HepG2 (cell line): ENCODE measurements around the gene BFAR. TPM values are rescaled to one million over a fixed set of nuclear protein-coding genes. Genes with fewer than 3 reads are reported as not detected.

Source experiments
- ATAC-seq: fragments of 200-7000 bp; cut with Tn5 transposase; 3 replicates; pipeline ENCODE4 v1.9.1; 2020; ENCODE audit warnings: mild to moderate bottlenecking, moderate library complexity
- BruUV-seq: library from RNA; stranded (reverse); fragments of 400-500 nt; replicated peaks from 2 replicates; lab custom pipeline; 2021; lab: Mats Ljungman, UMichigan
- CTCF ChIA-PET: fragments of 300-600 bp; formaldehyde crosslinking; extraction: SDS; loops from one replicate; lab custom pipeline; 2021; ENCODE audit warnings: low total read pairs, inconsistent platforms, low intra/inter-chr PET ratio; lab: Yijun Ruan, JAX
- POLR2A ChIA-PET: fragments of 350-600 bp; sonication (Branson Sonifier 250); formaldehyde crosslinking; loops from one replicate; lab custom pipeline; 2020; ENCODE audit warnings: antibody characterized with exemption, inconsistent platforms; lab: Yijun Ruan, JAX
- DNase-seq: peaks from one replicate; pipeline ENCODE4 v3.0.0-alpha.2; 2015; ENCODE audit warnings: low spot score
- FAIRE-seq: peaks from 3 replicates; lab custom pipeline; 2011; peaks lifted over from hg19 to GRCh38; lab: Jason Lieb, UNC
- H2AFZ ChIP-seq: one replicate; pipeline ENCODE4 v1.6.1; 2011; ENCODE audit warnings: low read length, inconsistent platforms
- H3K27ac ChIP-seq: fragments of 300-600 bp; 3 replicates; pipeline ENCODE4 v1.8.0; 2011; ENCODE audit warnings: mixed run types, mild to moderate bottlenecking, mixed read lengths, low read length, inconsistent platforms; ENCODE audit not compliant: insufficient read depth; ENCODE audit errors: extremely low read length
- H3K27me3 ChIP-seq, 2 experiments: fragments of 200-600 bp in 1 of 2; 2 replicates in 1 of 2; 3 replicates in 1 of 2; pipeline versions ENCODE4 v1.6.0 to v1.8.0; 2011; ENCODE audit warnings: low read length in 2 of 2, mild to moderate bottlenecking in 2 of 2, moderate library complexity in 2 of 2, inconsistent platforms in 1 of 2; ENCODE audit not compliant: insufficient read depth in 2 of 2, control insufficient read depth in 1 of 2
- H3K36me3 ChIP-seq, 2 experiments: fragments of 200-600 bp in 1 of 2; replicated peaks in 1 of 2; 2 replicates in 1 of 2; 3 replicates in 1 of 2; pipeline versions ENCODE4 v1.5.1 to v1.8.0; 2011; ENCODE audit warnings: low read length in 2 of 2, inconsistent platforms in 1 of 2; ENCODE audit not compliant: insufficient read depth in 2 of 2, control insufficient read depth in 1 of 2
- H3K4me1 ChIP-seq: 2 replicates; pipeline ENCODE4 v1.5.1; 2012; ENCODE audit warnings: low read length, inconsistent platforms; ENCODE audit not compliant: insufficient read depth
- H3K4me2 ChIP-seq: 2 replicates; pipeline ENCODE4 v1.6.0; 2011; ENCODE audit warnings: low read depth, low read length, inconsistent platforms
- H3K4me3 ChIP-seq, 3 experiments: fragments of 200-600 bp in 1 of 3; sonication (generic), shearing (Covaris generic) in 1 of 3; replicated peaks in 1 of 3; 2 replicates each; pipeline ENCODE4 v1.5.1; 2011 to 2016; ENCODE audit warnings: low read length in 3 of 3, inconsistent platforms in 2 of 3, low read depth in 2 of 3, mild to moderate bottlenecking in 2 of 3, control low read depth in 1 of 3, mixed read lengths in 1 of 3; ENCODE audit not compliant: insufficient read depth in 1 of 3
- H3K79me2 ChIP-seq: one replicate; pipeline ENCODE4 v1.6.1; 2011; ENCODE audit warnings: low read length, inconsistent platforms; ENCODE audit not compliant: insufficient read depth
- H3K9ac ChIP-seq: 2 replicates; pipeline ENCODE4 v1.6.0; 2011; ENCODE audit warnings: mild to moderate bottlenecking, low read depth, low read length, inconsistent platforms; ENCODE audit not compliant: insufficient read depth
- H3K9me3 ChIP-seq: 2 replicates; pipeline ENCODE4 v1.5.1; 2012; ENCODE audit warnings: mild to moderate bottlenecking, low read length
- H4K20me1 ChIP-seq: 2 replicates; pipeline ENCODE4 v1.6.0; 2011; ENCODE audit warnings: inconsistent platforms, mild to moderate bottlenecking, low read length, moderate library complexity; ENCODE audit not compliant: insufficient read depth
- HBP1 ChIP-seq: IDR thresholded peaks from 2 replicates; pipeline ENCODE4 v1.6.1; 2016; ENCODE audit warnings: low read depth, control low read depth
- RXRB ChIP-seq: IDR thresholded peaks from 2 replicates; pipeline ENCODE4 v1.6.1; 2016; ENCODE audit warnings: borderline replicate concordance, missing genetic modification reagents, missing compliant biosample characterization
- TOE1 ChIP-seq: sonication (generic); formaldehyde crosslinking; IDR thresholded peaks from 2 replicates; pipeline ENCODE4 v1.4.0; 2020; ENCODE audit warnings: mild to moderate bottlenecking, missing genetic modification reagents
- ZBTB46 ChIP-seq: sonication (generic); formaldehyde crosslinking; IDR thresholded peaks from 2 replicates; pipeline ENCODE4 v1.4.0; 2020; ENCODE audit warnings: mild to moderate bottlenecking, missing genetic modification reagents, borderline replicate concordance
- ZFP91 ChIP-seq: sonication (generic); formaldehyde crosslinking; IDR thresholded peaks from 2 replicates; pipeline ENCODE4 v1.9.0; 2022; ENCODE audit warnings: missing genetic modification reagents, mild to moderate bottlenecking, borderline replicate concordance
- ZNF558 ChIP-seq: sonication (generic); formaldehyde crosslinking; IDR thresholded peaks from 2 replicates; pipeline ENCODE4 v1.9.0; 2022; ENCODE audit warnings: mild to moderate bottlenecking, missing genetic modification reagents, borderline replicate concordance
- ZNF776 ChIP-seq: sonication (generic); formaldehyde crosslinking; IDR thresholded peaks from 2 replicates; pipeline ENCODE4 v1.4.0; 2020; ENCODE audit warnings: mild to moderate bottlenecking, missing genetic modification reagents
- WGBS: methylation state at CpG from one replicate; pipeline ENCODE4 v1.1.6; 2017; ENCODE audit warnings: low lambda C conversion rate; 5-methylcytosine and 5-hydroxymethylcytosine counted together
- in situ Hi-C: cut with HindIII; loops from 2 replicates; pipeline ENCODE4 v1.10.0; 2017; ENCODE audit warnings: low pct_unique_long_range_greater_than_20kb; ENCODE audit not compliant: extremely low pct_ligation_motif_present
- intact Hi-C: fragments of 100-400 bp; cut with micrococcal nuclease; formaldehyde crosslinking; loops from one replicate; pipeline ENCODE4 v1.10.0; 2022; ENCODE audit not compliant: unreplicated experiment
- polyA plus RNA-seq, 8 experiments: library from polyadenylated mRNA; depleted of rRNA in 3 of 8; stranded (reverse) in 7 of 8; unstranded in 1 of 8; fragments of >200 nt; fragmentation: Illumina TruSeq in 4 of 8; extraction: Trizol in 4 of 8; gene quantifications; 2 replicates each; pipeline versions ENCODE4 v1.2.1 to v1.2.3, GENCODE V29; 2011 to 2016; ENCODE audit warnings: low read depth in 4 of 8, missing spikeins in 1 of 8, mixed read lengths in 1 of 8; ENCODE audit not compliant: insufficient read depth in 1 of 8
- total RNA-seq, 5 experiments: library from RNA; depleted of rRNA; stranded (reverse); fragments of >200 nt; fragmentation: Illumina TruSeq; extraction: Trizol; gene quantifications; 2 replicates each; pipeline ENCODE4 v1.2.3, GENCODE V29; 2016; ENCODE audit warnings: low read depth in 1 of 5

BFAR gene
- total and polyA plus RNA-seq, 2 of the 13 experiments (the other 11 are each of a cell fraction or from before 2014, with no cell fraction given), result 96.9 to 120 TPM

GRCh38 chr16:14586637-14587305, 46.0 kb upstream of the BFAR start:
- Histone ChIP-seq H3K27ac (no peak overlapping the region), H2AFZ (no peak overlapping the region), H3K4me1 (no peaks in the 10 kb centered on the region), H3K9me3 (no peaks in the 10 kb centered on the region), H4K20me1 (no peaks in the 10 kb centered on the region), H3K9ac (no peak overlapping the region), H3K4me3 (no peak overlapping the region), H3K79me2 (no peaks in the 10 kb centered on the region), H3K4me2 (no peak overlapping the region), H3K27me3 (no peaks in the 10 kb centered on the region), H3K36me3 (peaks cover 38 to 91% of the 10 kb centered on the region in 2 experiments)
- FAIRE-seq, result no peak
- DNase-seq, result no peak
- WGBS, result 93% methylated on average over 3 of the region's 3 CpGs
- no TSS peak for BruUV-seq
- ATAC-seq, result no peak
- TF ChIP-seq ZFP91 (CRISPR knock-in tag) (no peak), ZNF776 (CRISPR knock-in tag) (no peak), RXRB (no peak), ZBTB46 (no peak), HBP1 (CRISPR knock-in tag) (no peak), TOE1 (CRISPR knock-in tag) (no peak), ZNF558 (no peak)
- intact Hi-C loops, result no loop called here
- POLR2A ChIA-PET, result interaction anchor here (0.8 kb wide), 1 partner anchor 45 kb away, joined by 3 read pairs; no protein-coding TSS in a partner anchor
- in situ Hi-C loops, result no loop called here
- CTCF ChIA-PET, result no interaction called here
